GM18873 (cell line): Measurements from ENCODE around the gene KMT2D.

Source experiments
- ATAC-seq: cut with Tn5 transposase; IDR thresholded peaks from one replicate; pipeline ENCODE4 v1.9.1; 2021; ENCODE audit warnings: mild to moderate bottlenecking, moderate library complexity, moderate number of reproducible peaks; ENCODE audit not compliant: unreplicated experiment, low FRiP score

KMT2D gene

DNA sequence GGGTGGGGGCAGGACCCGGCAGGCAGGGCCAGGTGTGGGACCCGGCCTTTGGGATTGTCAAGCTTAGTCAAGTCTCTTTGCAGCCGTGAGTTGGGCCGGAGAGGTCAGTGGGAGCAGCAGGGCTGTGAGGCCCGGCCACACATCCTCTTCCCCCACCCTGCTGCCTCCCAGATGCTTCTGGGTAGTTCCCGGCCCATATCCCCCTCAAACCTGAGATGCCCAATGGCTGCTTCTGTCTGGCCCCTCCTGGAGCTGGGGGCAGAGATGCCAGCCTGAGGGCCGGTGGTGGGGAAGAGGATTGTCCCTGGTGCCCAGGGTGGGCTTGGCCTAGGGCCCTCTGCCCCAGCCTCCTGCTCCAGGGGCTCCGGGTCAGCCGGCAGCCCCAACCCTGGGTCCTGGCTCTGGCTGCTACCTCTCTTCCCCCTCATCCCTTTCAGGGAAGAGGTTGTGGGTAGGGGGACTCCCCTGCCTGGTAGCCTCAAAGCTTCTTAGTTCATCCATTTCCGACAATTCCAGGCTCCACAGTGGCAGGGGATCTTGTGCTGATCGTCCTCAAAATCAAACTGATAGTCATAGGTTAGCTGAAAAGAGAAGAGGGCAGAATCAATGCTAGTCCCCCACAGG is 39.2 kb downstream of the KMT2D start:
- ATAC-seq, result no peak

DNA sequence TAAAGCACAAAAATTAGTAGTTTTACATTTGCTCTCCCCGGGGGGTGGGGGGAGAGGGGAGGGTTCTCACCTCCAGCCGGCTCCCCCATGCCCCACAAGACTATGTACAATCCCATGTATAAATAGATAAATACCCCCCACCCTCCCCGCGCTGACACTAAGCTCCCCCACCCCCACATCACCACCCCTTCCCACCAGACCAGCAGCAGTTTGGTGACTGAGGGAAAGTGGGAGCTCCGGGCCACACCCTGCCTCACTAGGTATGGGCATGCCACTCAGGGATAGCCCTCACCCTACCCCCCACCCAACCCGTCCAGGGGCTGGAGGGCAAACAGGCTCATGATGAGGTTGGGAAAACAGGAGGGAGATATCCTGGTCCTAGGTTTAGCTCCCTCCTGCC is 40.2 kb downstream of the KMT2D start:
- ATAC-seq, result no peak

DNA sequence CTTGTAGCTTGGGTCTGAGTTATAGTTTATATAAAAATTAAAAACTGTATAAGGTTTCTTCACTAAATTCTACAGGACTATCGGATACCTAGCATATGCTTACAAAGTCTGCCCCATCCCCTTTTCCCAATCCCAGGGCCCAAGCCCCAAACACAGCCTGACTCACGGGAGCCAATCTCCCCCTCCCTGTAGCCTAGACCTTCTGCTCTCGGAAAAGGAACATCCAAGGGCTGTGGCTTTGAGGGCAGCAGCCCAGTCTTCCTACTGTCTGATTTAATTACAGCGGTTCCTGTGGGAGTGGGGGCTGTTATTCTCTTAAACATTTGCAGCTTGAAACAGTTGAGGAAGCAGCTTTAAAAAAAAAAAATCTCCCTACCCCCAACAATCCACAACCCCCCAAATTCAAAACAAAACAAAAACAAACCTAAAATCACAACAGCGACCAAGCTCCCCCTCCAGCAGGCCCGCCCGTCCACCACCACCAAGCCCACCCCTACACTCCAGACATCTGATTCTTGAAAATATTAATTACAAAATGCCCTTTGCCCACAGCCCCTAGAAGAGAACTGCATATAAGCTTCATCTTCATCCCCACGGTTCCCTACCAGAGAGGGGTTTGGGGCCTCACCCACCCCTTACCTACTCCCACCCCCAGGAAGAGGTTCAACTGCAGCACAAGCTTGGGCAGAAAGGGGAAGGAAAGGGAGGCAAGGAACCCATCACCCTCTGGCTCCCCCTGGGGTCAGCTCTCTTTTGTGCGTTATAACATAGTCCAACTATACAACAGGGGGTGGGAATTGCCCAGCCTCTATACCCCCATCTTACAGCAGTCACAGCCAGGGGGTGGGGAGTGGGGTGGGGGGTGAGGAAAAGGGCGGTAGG is 40.9 kb downstream of the KMT2D start:
- no peak for ATAC-seq

DNA sequence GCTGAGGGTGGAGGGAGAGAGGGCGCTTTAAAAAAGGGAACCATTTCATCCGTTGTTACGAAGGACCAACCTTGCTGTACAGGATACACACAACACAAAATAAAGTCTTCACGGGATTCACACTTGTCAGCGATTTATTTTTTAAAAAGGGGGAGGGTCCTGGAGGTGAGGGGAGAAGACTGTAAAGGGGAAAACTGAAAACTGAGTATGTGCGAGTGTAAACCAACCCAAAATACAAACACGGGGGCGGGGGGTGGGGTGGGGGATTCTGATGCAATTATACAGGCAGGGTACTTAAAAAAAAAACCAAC is 41.5 kb downstream of the KMT2D start:
- no peak for ATAC-seq

DNA sequence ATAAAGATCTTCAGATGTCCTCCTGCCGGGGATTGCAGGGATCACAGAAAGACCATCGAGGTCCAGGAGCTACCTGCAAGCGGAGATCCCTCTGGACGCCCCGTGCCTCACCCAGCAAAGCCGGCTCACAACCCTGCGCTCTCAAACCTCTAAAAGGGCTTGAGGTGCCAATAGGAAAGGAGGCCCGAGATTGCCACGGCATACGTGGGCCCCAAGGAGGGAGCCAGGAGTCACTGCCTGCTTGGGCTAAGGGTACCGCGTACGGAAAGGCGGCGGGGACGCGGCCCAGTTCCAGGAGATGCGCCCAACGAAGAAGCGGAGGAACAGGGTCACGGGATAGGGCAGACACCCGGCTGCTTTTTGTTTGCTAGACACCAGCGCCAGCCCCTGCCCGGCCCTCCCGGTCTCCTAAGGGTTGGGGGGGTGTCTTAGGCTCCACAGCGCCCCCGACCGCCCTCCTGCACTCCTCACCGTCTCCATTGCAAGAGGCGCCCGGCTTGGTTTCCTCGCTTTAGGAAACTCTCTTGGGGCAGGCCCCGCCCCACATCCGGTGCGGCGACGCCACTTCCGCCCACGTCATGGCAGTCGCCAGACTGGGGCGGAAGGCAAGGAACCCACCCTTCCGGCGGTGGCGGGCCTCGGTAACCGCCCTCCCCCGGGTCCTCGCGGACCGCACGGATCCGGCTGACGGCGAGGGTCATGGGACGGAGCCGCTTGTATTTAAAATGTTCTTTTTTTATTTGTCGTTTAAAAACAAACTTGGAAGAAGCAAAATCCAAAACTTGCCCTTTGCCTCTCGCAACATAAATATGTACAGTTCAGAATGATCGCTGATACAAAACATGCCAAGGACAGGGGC is 42.1 kb downstream of the KMT2D start, which contains the start of gene PRKAG1:
TSS of gene PRKAG1 (minus strand) at position 516 of the 859 bp plus-strand sequence. CDS start at position 480, 36 bp downstream.
- peak; percentile 84 for ATAC-seq

DNA sequence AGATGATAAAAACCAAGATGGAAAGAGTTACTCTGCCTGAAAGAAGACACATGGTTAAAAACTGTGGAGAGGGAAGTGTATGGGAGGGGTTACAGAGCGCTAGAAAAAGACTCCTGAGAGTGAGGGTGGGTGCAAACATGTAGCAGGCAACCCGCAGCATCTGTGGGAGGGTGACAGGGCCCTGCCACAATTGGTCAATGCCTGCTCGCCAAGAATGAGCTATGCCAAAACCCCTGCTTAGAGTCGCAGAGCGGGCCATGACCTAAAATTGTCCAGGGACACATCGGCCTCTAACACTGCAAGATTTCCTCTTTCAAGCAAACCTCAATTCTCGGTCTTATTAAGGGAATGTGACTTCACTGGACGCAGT is 42.7 kb downstream of the KMT2D start:
- peak; percentile 14 for ATAC-seq

DNA sequence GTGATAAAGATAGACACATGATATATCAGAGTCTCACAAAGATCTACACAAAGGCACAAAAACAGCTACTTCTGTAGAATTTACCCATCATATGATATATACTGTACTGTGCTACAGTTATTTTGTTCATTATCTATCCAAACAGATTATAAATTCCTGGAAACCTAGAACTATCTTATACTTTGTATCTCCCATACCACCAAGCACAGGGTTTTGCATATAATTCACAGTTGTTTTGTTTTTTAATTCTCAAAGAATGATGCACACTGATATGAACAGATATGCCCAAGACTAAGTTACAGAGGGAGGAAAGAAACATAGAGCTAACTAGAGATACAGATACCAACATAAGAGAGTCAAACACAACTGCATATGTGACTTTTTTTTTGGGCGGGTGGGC is 45.4 kb downstream of the KMT2D start:
- ATAC-seq, result no peak

DNA sequence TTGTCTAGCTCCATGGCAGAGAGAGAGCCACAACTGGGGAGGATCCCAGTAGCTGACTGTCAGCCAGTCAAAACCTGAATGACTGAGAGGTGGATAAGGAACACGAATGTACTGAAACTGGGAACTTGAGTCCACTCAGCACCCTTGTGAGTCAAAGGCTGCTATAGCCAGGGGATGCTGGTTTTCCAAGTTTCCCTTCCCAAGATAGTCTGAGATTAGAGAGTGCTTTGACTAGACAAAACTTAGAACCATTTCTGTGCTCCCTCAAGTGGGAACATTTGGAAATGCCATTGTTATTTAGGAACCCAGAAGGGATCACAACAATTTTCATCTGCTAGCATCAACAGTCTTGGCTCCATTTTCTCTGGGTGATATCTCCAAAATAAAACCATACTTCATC is 46.0 kb downstream of the KMT2D start:
- ATAC-seq, result no peak

DNA sequence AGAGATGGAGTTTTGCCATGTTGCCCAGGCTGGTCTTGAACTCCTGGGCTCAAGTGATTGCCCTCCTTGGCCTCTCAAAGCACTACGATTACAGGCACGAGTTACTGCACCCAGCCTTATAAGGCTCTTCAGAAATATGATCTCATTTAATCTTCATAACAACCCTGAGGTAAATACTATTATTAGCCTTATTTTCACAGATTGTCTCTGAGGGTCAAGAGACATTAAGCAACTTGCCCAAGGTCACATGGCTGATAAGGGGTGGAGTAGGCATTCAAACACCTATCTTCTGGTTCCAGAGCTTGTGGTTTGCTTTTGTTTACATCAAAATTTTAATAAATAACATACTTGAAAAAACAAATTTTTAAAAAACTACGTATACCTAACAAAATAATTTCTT is 47.2 kb downstream of the KMT2D start:
- ATAC-seq, result no peak

DNA sequence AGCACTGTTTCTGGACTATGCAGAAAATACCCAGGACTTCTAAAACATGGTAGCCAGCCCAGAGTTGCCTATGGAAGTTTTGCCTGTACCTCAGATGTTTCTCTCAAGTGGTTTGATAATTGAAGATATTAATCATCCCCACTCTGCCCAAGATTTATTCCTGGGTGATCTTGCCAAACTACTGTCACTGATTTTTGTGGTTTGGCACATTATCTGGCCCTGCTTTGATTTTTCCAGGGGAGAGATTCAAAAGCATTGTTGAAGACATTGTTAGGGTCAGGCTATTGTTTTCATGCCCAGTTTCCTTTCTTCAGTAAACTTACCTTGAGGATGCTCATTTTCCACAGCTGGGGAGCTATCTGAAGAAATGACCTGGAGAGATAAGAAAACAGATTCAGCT is 47.9 kb downstream of the KMT2D start:
- ATAC-seq, result no peak
